Colonic mucosa (tissue), 4 donors: Measurements from ENCODE around the gene TSC1. TPM values are rescaled to one million over a fixed set of nuclear protein-coding genes. Genes with fewer than 3 reads are reported as not detected.

Experiments
- DNase-seq: peaks from one replicate; pipeline ENCODE4 v3.0.0-alpha.2; 2020
- H3K27ac ChIP-seq: fragments of 200-600 bp; one replicate; pipeline ENCODE4 v1.8.0; 2021
- H3K27me3 ChIP-seq: fragments of 200-600 bp; one replicate; pipeline ENCODE4 v1.8.0; 2021
- H3K36me3 ChIP-seq: fragments of 200-600 bp; one replicate; pipeline ENCODE4 v1.8.0; 2021
- H3K4me1 ChIP-seq: fragments of 200-600 bp; one replicate; pipeline ENCODE4 v1.8.0; 2021; ENCODE audit warnings: mild to moderate bottlenecking
- H3K4me3 ChIP-seq: fragments of 200-600 bp; one replicate; pipeline ENCODE4 v1.8.0; 2021
- H3K9ac ChIP-seq, 2 donors: one replicate each; pipeline ENCODE4 v1.7.0; 2013; ENCODE audit warnings: control low read depth in 2 of 2, low read depth in 2 of 2, low read length in 2 of 2
- H3K9me3 ChIP-seq: fragments of 200-600 bp; one replicate; pipeline ENCODE4 v1.8.0; 2021
- CTCF ChIP-seq: fragments of 200-600 bp; IDR thresholded peaks from one replicate; pipeline ENCODE4 v1.8.0; 2022; ENCODE audit warnings: antibody characterized with exemption, mild to moderate bottlenecking
- intact Hi-C: fragments of 100-400 bp; cut with DNase I; formaldehyde crosslinking; loops from one replicate; pipeline ENCODE4 v1.14.1; 2022
- total RNA-seq, 2 donors: library from RNA; stranded (reverse); fragmentation: NEBNext Ultra II Directional in 1 of 2; extraction: Animal tissue kit (Norgen Biotek cat#: 25700) in 1 of 2; gene quantifications; one replicate each; pipeline ENCODE4 v1.2.1, GENCODE V29; 2021
- donor health status: healthy.
- donor health status: DM: no; HTN: no; CAD: no.
- donor health status: DM: no; HTN: no; CAD: no.

Gene TSC1
- total RNA-seq, 2 donors from 2014 or later = 29.4 to 46.6 TPM

GRCh38 chr9:132943651-132944293, 644 bp downstream of the TSC1 start:
- peak overlapping the region; percentile 85 to 96 for H3K9ac ChIP-seq
- H3K36me3 ChIP-seq = no peaks in the 10 kb centered on the region
- H3K27ac ChIP-seq = peak overlapping the region; percentile 89
- no peaks in the 10 kb centered on the region for H3K27me3 ChIP-seq
- H3K4me3 ChIP-seq = peak overlapping the region; percentile 99
- peaks cover 15% of the 10 kb centered on the region for H3K4me1 ChIP-seq
- peak; percentile 20 for DNase-seq
- H3K9me3 ChIP-seq = no peaks in the 10 kb centered on the region
- no peak for TF ChIP-seq CTCF
- intact Hi-C loops = no loop called here

DNA sequence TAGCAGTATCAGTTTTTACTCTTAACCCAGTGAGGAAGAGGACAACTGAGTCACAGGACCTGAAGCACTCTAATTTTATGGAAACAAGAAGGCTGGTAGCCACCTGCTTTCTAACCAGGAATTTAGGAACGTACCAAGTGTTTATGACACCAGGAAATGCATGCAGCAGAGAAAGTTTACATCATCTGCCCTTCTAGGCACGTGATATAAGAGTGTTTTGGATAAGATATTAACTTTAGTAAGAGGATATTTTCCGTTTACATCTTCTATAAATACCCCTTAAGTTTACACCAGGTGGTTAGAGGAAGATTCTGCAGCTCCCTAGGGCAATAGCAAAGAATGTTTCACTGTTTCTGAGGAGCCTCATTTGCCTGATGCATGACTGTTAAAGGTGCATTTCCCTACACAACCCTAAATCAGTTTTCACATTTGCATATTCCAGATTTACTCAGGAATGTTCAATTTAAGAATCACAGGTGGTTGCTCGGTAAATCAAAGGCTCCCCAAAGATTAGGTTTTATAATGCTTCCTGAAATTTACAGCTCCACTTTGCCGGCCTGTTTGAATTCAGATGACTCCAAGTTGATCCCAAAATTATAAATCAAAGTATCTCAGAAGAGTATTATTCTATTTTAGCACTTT, 1.8 kb downstream of the TSC1 start:
- Histone ChIP-seq H3K4me1 (peaks cover 15% of the 10 kb centered on the region), H3K36me3 (no peaks in the 10 kb centered on the region), H3K27ac (peak overlapping the region; percentile 3), H3K27me3 (no peaks in the 10 kb centered on the region), H3K4me3 (no peak overlapping the region), H3K9me3 (no peaks in the 10 kb centered on the region), H3K9ac (no peak overlapping the region)
- DNase-seq = peak; percentile 23
- intact Hi-C loops = no loop called here
- TF ChIP-seq CTCF = no peak

DNA sequence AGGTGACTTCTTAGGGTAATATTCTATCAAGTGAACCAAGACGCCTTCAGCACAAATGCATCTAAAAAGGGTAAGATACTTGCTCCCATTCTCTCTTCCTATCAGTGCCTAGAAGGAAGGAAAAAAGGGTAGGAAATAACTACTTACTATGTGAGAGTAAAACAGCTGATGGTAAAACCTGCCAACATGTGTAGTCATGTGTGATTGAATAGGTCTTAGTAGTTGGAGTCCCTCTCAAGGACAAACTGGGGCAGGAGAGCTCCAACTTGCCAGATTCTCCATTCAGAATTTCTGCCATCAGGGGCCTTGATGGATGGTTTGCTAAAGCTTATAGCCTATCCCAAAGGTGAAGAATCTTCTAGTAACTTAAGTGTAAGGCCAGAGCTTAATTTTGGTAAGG, 5.2 kb downstream of the TSC1 start:
- no peak overlapping the region for H3K4me3 ChIP-seq
- no peaks in the 10 kb centered on the region for H3K9me3 ChIP-seq
- no peak for DNase-seq
- no peak overlapping the region for H3K9ac ChIP-seq
- H3K4me1 ChIP-seq = peaks cover 15% of the 10 kb centered on the region
- no peaks in the 10 kb centered on the region for H3K27me3 ChIP-seq
- H3K27ac ChIP-seq = no peak overlapping the region
- H3K36me3 ChIP-seq = no peaks in the 10 kb centered on the region
- intact Hi-C loops = no loop called here
- TF ChIP-seq CTCF = no peak

GRCh38 chr9:132937463-132937901, 6.9 kb downstream of the TSC1 start:
- H3K27ac ChIP-seq = no peak overlapping the region
- H3K9me3 ChIP-seq = no peaks in the 10 kb centered on the region
- TF ChIP-seq CTCF = no peak
- H3K9ac ChIP-seq = no peak overlapping the region
- no peaks in the 10 kb centered on the region for H3K36me3 ChIP-seq
- no peaks in the 10 kb centered on the region for H3K27me3 ChIP-seq
- H3K4me3 ChIP-seq = no peak overlapping the region
- intact Hi-C loops = no loop called here
- peaks cover 4% of the 10 kb centered on the region for H3K4me1 ChIP-seq
- DNase-seq = no peak

GRCh38 chr9:132935026-132935425, 9.4 kb downstream of the TSC1 start:
- no peak overlapping the region for H3K27ac ChIP-seq
- H3K9me3 ChIP-seq = no peaks in the 10 kb centered on the region
- DNase-seq = no peak
- no peaks in the 10 kb centered on the region for H3K27me3 ChIP-seq
- H3K4me1 ChIP-seq = no peaks in the 10 kb centered on the region
- no peak for TF ChIP-seq CTCF
- intact Hi-C loops = no loop called here
- H3K36me3 ChIP-seq = no peaks in the 10 kb centered on the region
- H3K9ac ChIP-seq = no peak overlapping the region
- no peak overlapping the region for H3K4me3 ChIP-seq
